ENCODE results near the gene SLC45A1. TPM values are rescaled to one million over a fixed set of nuclear protein-coding genes. Genes with fewer than 3 reads are reported as not detected.

SLC45A1 gene
- polyA plus RNA-seq, 3 donors: 0.21 TPM; not detected in 2

DNA sequence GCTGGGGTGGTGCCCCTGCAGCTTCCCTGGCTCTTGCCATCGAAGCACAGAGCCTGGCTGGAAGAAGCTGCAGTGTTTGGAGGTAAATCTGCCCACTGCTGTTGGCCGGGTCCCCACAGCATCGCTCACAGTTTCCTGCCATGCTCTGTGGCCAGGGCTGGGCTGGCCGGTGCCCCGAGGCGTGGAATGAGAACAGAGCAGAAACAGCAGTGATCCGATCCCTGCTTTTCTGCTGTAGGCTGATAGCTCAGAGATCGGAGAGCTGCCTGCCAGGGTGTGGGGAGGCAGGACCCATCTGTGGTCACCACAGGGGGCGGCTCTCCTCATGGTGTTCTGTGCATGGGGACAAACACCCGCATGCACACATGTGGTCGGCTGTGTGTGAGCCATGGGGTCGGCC, 11.5 kb downstream of the SLC45A1 start:
- Mint-ChIP-seq H3K36me3 (no peaks in the 10 kb centered on the region), H3K9me3 (peaks cover 0 to 2% (median 0%) of the 10 kb centered on the region in 7 donors), H3K4me1 (no peaks in the 10 kb centered on the region), H3K27me3 (ENCODE audit: low read depth in 3 of 3) (peaks cover 1 to 9% (median 5%) of the 10 kb centered on the region in 3 donors), H3K4me3 (no peak overlapping the region), H3K27ac (no peak overlapping the region)
- Histone ChIP-seq H3K27me3 (ENCODE audit: control insufficient read depth in 2 of 2, insufficient read depth in 2 of 2, low read length in 2 of 2) (no peaks in the 10 kb centered on the region), H3K36me3 (replicated peaks in 1 of 2; ENCODE audit: control insufficient read depth in 1 of 2, insufficient read depth in 2 of 2, low read length in 2 of 2) (no peaks in the 10 kb centered on the region), H2AFZ (ENCODE audit: insufficient read depth, low read depth, low read length, poor library complexity, severe bottlenecking) (no peak overlapping the region), H3K9me3 (replicated peaks in 1 of 2; ENCODE audit: control insufficient read depth in 1 of 2, insufficient read depth in 1 of 2, low read length in 2 of 2) (no peaks in the 10 kb centered on the region), H3K27ac (ENCODE audit: low read depth in 1 of 2, low read length in 2 of 2) (no peak overlapping the region), H3K4me2 (replicated peaks; ENCODE audit: extremely low read depth, low read length, poor library complexity, severe bottlenecking) (no peak overlapping the region), H4K20me1 (ENCODE audit: insufficient read depth, low read length) (no peaks in the 10 kb centered on the region), H3K79me2 (ENCODE audit: insufficient read depth, low read length) (no peaks in the 10 kb centered on the region), H3K4me3 (replicated peaks in 1 of 3; ENCODE audit: low read depth in 2 of 3, low read length in 3 of 3) (no peak overlapping the region), H3K9ac (ENCODE audit: insufficient read depth, low read length, poor library complexity, severe bottlenecking) (no peak overlapping the region), H3K4me1 (ENCODE audit: control insufficient read depth in 1 of 2, insufficient read depth in 2 of 2, low read length in 2 of 2) (no peaks in the 10 kb centered on the region)
- intact Hi-C loops (cut with micrococcal nuclease): no loop called here
- no peak for DNase-seq
- 79% methylated on average over 10 of the region's 12 CpGs for WGBS (ENCODE audit: insufficient coverage)
- TF ChIP-seq, protein P1, sequence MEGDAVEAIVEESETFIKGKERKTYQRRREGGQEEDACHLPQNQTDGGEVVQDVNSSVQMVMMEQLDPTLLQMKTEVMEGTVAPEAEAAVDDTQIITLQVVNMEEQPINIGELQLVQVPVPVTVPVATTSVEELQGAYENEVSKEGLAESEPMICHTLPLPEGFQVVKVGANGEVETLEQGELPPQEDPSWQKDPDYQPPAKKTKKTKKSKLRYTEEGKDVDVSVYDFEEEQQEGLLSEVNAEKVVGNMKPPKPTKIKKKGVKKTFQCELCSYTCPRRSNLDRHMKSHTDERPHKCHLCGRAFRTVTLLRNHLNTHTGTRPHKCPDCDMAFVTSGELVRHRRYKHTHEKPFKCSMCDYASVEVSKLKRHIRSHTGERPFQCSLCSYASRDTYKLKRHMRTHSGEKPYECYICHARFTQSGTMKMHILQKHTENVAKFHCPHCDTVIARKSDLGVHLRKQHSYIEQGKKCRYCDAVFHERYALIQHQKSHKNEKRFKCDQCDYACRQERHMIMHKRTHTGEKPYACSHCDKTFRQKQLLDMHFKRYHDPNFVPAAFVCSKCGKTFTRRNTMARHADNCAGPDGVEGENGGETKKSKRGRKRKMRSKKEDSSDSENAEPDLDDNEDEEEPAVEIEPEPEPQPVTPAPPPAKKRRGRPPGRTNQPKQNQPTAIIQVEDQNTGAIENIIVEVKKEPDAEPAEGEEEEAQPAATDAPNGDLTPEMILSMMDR (IDR thresholded peaks at IDR 0.05): no peak

GRCh38 chr1:8329858-8330257, 11.9 kb downstream of the SLC45A1 start:
- intact Hi-C loops (cut with micrococcal nuclease): no loop called here
- Histone ChIP-seq H2AFZ (ENCODE audit: insufficient read depth, low read depth, low read length, poor library complexity, severe bottlenecking) (no peak overlapping the region), H4K20me1 (ENCODE audit: insufficient read depth, low read length) (no peaks in the 10 kb centered on the region), H3K79me2 (ENCODE audit: insufficient read depth, low read length) (no peaks in the 10 kb centered on the region), H3K9me3 (replicated peaks in 1 of 2; ENCODE audit: control insufficient read depth in 1 of 2, insufficient read depth in 1 of 2, low read length in 2 of 2) (no peaks in the 10 kb centered on the region), H3K36me3 (replicated peaks in 1 of 2; ENCODE audit: control insufficient read depth in 1 of 2, insufficient read depth in 2 of 2, low read length in 2 of 2) (no peaks in the 10 kb centered on the region), H3K4me2 (replicated peaks; ENCODE audit: extremely low read depth, low read length, poor library complexity, severe bottlenecking) (no peak overlapping the region), H3K27me3 (ENCODE audit: control insufficient read depth in 2 of 2, insufficient read depth in 2 of 2, low read length in 2 of 2) (no peaks in the 10 kb centered on the region), H3K4me1 (ENCODE audit: control insufficient read depth in 1 of 2, insufficient read depth in 2 of 2, low read length in 2 of 2) (no peaks in the 10 kb centered on the region), H3K4me3 (replicated peaks in 1 of 3; ENCODE audit: low read depth in 2 of 3, low read length in 3 of 3) (no peak overlapping the region), H3K9ac (ENCODE audit: insufficient read depth, low read length, poor library complexity, severe bottlenecking) (no peak overlapping the region), H3K27ac (ENCODE audit: low read depth in 1 of 2, low read length in 2 of 2) (no peak overlapping the region)
- WGBS (ENCODE audit: insufficient coverage): 68% methylated on average over 13 of the region's 14 CpGs
- Mint-ChIP-seq H3K4me1 (no peaks in the 10 kb centered on the region), H3K27ac (no peak overlapping the region), H3K4me3 (no peak overlapping the region), H3K27me3 (ENCODE audit: low read depth in 3 of 3) (peaks cover 1 to 9% (median 5%) of the 10 kb centered on the region in 3 donors), H3K36me3 (no peaks in the 10 kb centered on the region), H3K9me3 (peaks cover 0 to 2% (median 0%) of the 10 kb centered on the region in 7 donors)
- no peak for DNase-seq
- TF ChIP-seq, protein P1 (IDR thresholded peaks at IDR 0.05): no peak
